ENCODE results near the gene NFIA. TPM values are rescaled to one million over a fixed set of nuclear protein-coding genes. Genes with fewer than 3 reads are reported as not detected.
A peak's percentile ranks its signal among the peaks of the same experiment; 100 is the strongest.

NFIA gene
- total and polyA plus RNA-seq, 10 of the 15 experiments (the other 5 are each of a cell fraction or from before 2014, with no cell fraction given), result 0.10 to 0.16 TPM; not detected in 8

DNA sequence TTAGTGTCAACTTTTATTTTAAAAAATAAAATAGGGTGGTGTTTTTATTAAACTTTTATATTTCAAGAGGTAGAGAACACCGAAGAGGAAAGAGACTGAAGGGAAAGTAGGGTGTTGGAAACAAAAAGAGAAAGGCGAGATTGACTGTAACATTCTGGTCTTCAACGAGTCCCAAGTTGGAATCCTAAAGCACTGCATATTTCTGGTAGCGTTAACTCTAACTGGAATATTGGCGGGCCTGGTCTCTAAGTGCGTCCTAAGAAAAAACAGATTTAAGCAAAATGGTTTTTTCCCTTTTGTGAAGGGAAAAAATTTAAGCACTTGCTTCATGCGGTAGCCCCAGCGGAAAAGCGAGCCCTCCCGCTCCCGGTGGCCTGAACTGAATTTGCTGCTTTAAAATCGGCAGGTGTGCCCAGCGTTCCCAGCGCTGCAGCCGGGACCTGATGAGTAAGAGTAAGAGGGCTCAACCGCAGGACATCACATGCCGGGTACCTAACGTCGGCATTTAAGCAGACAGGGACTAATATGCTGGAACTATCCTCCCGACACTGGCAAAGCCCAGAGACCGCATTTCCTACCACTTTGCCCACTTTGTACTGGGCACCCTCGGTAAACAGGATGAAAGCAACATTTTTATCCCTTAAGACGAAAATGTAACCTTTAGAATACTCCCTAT lies 30.5 kb upstream of the NFIA start:
- Histone ChIP-seq H3K79me2 (ENCODE audit: control insufficient read depth, insufficient read depth, low read length) (no peaks in the 10 kb centered on the region), H3K4me1 (ENCODE audit: control insufficient read depth, insufficient read depth, low read length) (no peaks in the 10 kb centered on the region), H3K9me3 (replicated peaks; ENCODE audit: control insufficient read depth, insufficient read depth, low read length) (no peaks in the 10 kb centered on the region; the same call in 1 of the 3 replicates), H2AFZ (ENCODE audit: control insufficient read depth, low read depth, low read length) (no peak overlapping the region), H4K20me1 (ENCODE audit: control insufficient read depth, insufficient read depth) (no peaks in the 10 kb centered on the region), H3K27ac (ENCODE audit: control insufficient read depth, insufficient read depth) (no peak overlapping the region), H3K27me3 (replicated peaks in 1 of 2; ENCODE audit: control insufficient read depth in 2 of 2, insufficient read depth in 2 of 2, low read length in 1 of 2) (peaks cover 6 to 27% of the 10 kb centered on the region in 2 experiments), H3K9ac (ENCODE audit: control insufficient read depth, insufficient read depth, low read length) (no peak overlapping the region), H3K4me2 (ENCODE audit: control insufficient read depth, insufficient read depth) (no peak overlapping the region), H3K4me3 (no peak overlapping the region), H3K36me3 (ENCODE audit: control insufficient read depth in 2 of 2, insufficient read depth in 2 of 2, low read length in 1 of 2) (no peaks in the 10 kb centered on the region)
- no TSS peak for BruUV-seq (replicated peaks)
- TF ChIP-seq STAT1 (conservative IDR thresholded peaks at IDR 0.05) (no peak), RCOR1 (conservative IDR thresholded peaks at IDR 0.05; ENCODE audit: low read depth, low read length) (no peak), PAX5 (IDR thresholded peaks at IDR 0.05; ENCODE audit: borderline replicate concordance, low read depth, low read length) (no peak), KDM1A (IDR thresholded peaks at IDR 0.05; ENCODE audit: borderline replicate concordance) (no peak)
- POLR2A ChIA-PET, result no interaction called here
- DNase-seq (ENCODE audit: low read depth, low spot score), result no peak
- WGBS (ENCODE audit: insufficient coverage, insufficient replicate concordance, low lambda C conversion rate, missing lambda C conversion rate), result 83% methylated on average over 23 of the region's 23 CpGs
- SMC1A ChIA-PET (ENCODE audit: uncharacterized antibody, unreplicated experiment), result no interaction called here
- in situ Hi-C loops (cut with MboI), result no loop called here
- CTCF ChIA-PET, result interaction anchor here (0.6 kb wide), 1 partner anchor 1075 kb away, joined by 3 read pairs; no protein-coding TSS in a partner anchor
- FAIRE-seq, result no peak
- no peak for ATAC-seq
- intact Hi-C loops (cut with micrococcal nuclease; ENCODE audit: unreplicated experiment), result no loop called here
- RAD21 ChIA-PET (ENCODE audit: unreplicated experiment), result no interaction called here

DNA sequence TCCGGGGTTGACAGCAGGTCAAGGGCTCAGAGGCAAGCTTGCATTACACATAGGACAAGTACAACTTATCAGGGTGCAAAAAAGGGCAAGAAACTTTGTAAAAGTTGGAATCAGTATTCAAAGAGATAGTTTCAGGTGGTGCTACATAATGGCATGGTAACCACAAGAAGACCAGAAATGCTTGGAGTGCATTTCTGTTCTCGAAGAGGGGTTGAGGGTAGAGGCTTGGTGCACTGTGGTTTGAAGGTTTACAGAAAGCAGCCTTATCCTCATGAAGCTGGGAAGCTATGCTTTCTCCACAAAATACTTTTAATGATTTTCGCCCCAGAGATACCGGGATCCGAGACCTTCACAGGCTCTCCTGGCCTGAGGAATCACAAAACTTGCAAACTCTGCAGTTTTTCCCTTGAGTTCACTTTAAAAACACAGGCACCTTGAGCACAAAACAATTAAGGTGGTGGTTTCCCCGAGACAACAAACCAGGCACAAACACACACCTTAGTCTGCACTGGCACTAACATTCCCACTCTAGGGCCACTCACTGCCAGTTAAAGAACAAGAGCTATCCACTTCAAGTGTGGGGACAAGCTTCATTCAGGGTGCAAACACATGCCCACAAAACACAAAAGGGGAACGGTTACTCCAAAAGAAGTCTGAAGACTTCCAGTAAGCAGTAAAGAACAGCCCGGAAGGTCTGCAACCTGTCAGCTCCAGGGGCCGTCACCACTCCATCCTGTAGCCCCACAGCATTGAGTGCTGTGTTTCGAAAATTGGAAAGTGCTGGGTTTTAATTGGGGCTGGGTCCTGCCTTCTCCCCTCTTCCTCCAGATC lies 29.8 kb upstream of the NFIA start:
- H3K4me2 ChIP-seq (ENCODE audit: control insufficient read depth, insufficient read depth), result no peak overlapping the region
- H4K20me1 ChIP-seq (ENCODE audit: control insufficient read depth, insufficient read depth), result no peaks in the 10 kb centered on the region
- H3K79me2 ChIP-seq (ENCODE audit: control insufficient read depth, insufficient read depth, low read length), result no peaks in the 10 kb centered on the region
- RAD21 ChIA-PET (ENCODE audit: unreplicated experiment), result no interaction called here
- no peaks in the 10 kb centered on the region for H3K36me3 ChIP-seq (ENCODE audit: control insufficient read depth in 2 of 2, insufficient read depth in 2 of 2, low read length in 1 of 2)
- H3K9me3 ChIP-seq (replicated peaks; ENCODE audit: control insufficient read depth, insufficient read depth, low read length), result no peaks in the 10 kb centered on the region; the same call in 1 of the 3 replicates
- no peak overlapping the region for H3K9ac ChIP-seq (ENCODE audit: control insufficient read depth, insufficient read depth, low read length)
- H3K27me3 ChIP-seq (replicated peaks in 1 of 2; ENCODE audit: control insufficient read depth in 2 of 2, insufficient read depth in 2 of 2, low read length in 1 of 2), result peaks cover 6 to 30% of the 10 kb centered on the region in 2 experiments
- CTCF ChIA-PET, result interaction anchor here (0.6 kb wide), 1 partner anchor 1076 kb away, joined by 3 read pairs; no protein-coding TSS in a partner anchor
- POLR2A ChIA-PET, result no interaction called here
- BruUV-seq (replicated peaks), result no TSS peak
- in situ Hi-C loops (cut with MboI), result no loop called here
- peak overlapping the region; percentile 60; the same call in 1 of the 2 replicates for H3K4me3 ChIP-seq
- 20% methylated on average over 10 of the region's 10 CpGs for WGBS (ENCODE audit: insufficient coverage, insufficient replicate concordance, low lambda C conversion rate, missing lambda C conversion rate)
- intact Hi-C loops (cut with micrococcal nuclease; ENCODE audit: unreplicated experiment), result no loop called here
- no peaks in the 10 kb centered on the region for H3K4me1 ChIP-seq (ENCODE audit: control insufficient read depth, insufficient read depth, low read length)
- TF ChIP-seq RELA (IDR thresholded peaks at IDR 0.05; ENCODE audit: borderline replicate concordance, partially characterized antibody) (no peak), EZH2 (IDR thresholded peaks at IDR 0.05; ENCODE audit: borderline replicate concordance, control insufficient read depth, low read depth, low read length) (0 out of 2 replicates have a peak, but pooled peaks have one; percentile 16)
- ATAC-seq, result no peak
- no peak for DNase-seq (ENCODE audit: low read depth, low spot score)
- SMC1A ChIA-PET (ENCODE audit: uncharacterized antibody, unreplicated experiment), result no interaction called here
- H3K27ac ChIP-seq (ENCODE audit: control insufficient read depth, insufficient read depth), result no peak overlapping the region
- no peak overlapping the region for H2AFZ ChIP-seq (ENCODE audit: control insufficient read depth, low read depth, low read length)
- no peak for FAIRE-seq

Data from GM12878 (cell line).